ENCODE results near the gene DPYSL3. TPM values are rescaled to one million over a fixed set of nuclear protein-coding genes. Genes with fewer than 3 reads are reported as not detected.

Gene DPYSL3
- total RNA-seq, 1 experiment from 2014 or later, result 8.9 TPM

- no peak for DNase-seq (ENCODE audit: unreplicated experiment)
- intact Hi-C loops (cut with micrococcal nuclease), result no loop called here
- Mint-ChIP-seq H3K4me3 (ENCODE audit: unreplicated experiment) (no peak overlapping the region), H3K9me3 (ENCODE audit: unreplicated experiment) (no peaks in the 10 kb centered on the region), H3K27me3 (ENCODE audit: insufficient read depth, unreplicated experiment) (no peaks in the 10 kb centered on the region), H3K4me1 (ENCODE audit: insufficient read depth, unreplicated experiment) (peaks cover 37% of the 10 kb centered on the region), H3K36me3 (ENCODE audit: insufficient read depth, unreplicated experiment) (no peaks in the 10 kb centered on the region), H3K27ac (ENCODE audit: low read depth, unreplicated experiment) (no peak overlapping the region)
- CTCF ChIA-PET, result interaction anchor here (0.6 to 4.2 kb wide), 5 partner anchors 8 to 90 kb away, joined by 3 to 30 read pairs (median 4); no protein-coding TSS in a partner anchor
- TF ChIP-seq CTCF (IDR thresholded peaks at IDR 0.05; ENCODE audit: unreplicated experiment), result no peak
- POLR2A ChIA-PET, result interaction anchor here (0.9 kb wide), 1 partner anchor 9 kb away, joined by 4 read pairs; no protein-coding TSS in a partner anchor
- BruUV-seq (replicated peaks), result no TSS peak
These were observed 28.4 kb upstream of the DPYSL3 start for GRCh38 chr5:147538236-147538635.

- CTCF ChIA-PET, result no interaction called here
- no peaks in the 10 kb centered on the region for H3K36me3 Mint-ChIP-seq (ENCODE audit: insufficient read depth, unreplicated experiment)
- H3K4me1 Mint-ChIP-seq (ENCODE audit: insufficient read depth, unreplicated experiment), result peaks cover 53% of the 10 kb centered on the region
- no peaks in the 10 kb centered on the region for H3K27me3 Mint-ChIP-seq (ENCODE audit: insufficient read depth, unreplicated experiment)
- POLR2A ChIA-PET, result no interaction called here
- no peak for TF ChIP-seq CTCF (IDR thresholded peaks at IDR 0.05; ENCODE audit: unreplicated experiment)
- intact Hi-C loops (cut with micrococcal nuclease), result no loop called here
- H3K4me3 Mint-ChIP-seq (ENCODE audit: unreplicated experiment), result no peak overlapping the region
- DNase-seq (ENCODE audit: unreplicated experiment), result peak; percentile 44
- no TSS peak for BruUV-seq (replicated peaks)
- no peak overlapping the region for H3K27ac Mint-ChIP-seq (ENCODE audit: low read depth, unreplicated experiment)
- H3K9me3 Mint-ChIP-seq (ENCODE audit: unreplicated experiment), result no peaks in the 10 kb centered on the region
These were observed 24.5 kb upstream of the DPYSL3 start for GRCh38 chr5:147534172-147534951.

GRCh38 chr5:147532156-147532555 is 22.3 kb upstream of the DPYSL3 start:
- Mint-ChIP-seq H3K36me3 (ENCODE audit: insufficient read depth, unreplicated experiment) (no peaks in the 10 kb centered on the region), H3K27me3 (ENCODE audit: insufficient read depth, unreplicated experiment) (no peaks in the 10 kb centered on the region), H3K27ac (ENCODE audit: low read depth, unreplicated experiment) (no peak overlapping the region), H3K4me1 (ENCODE audit: insufficient read depth, unreplicated experiment) (peaks cover 41% of the 10 kb centered on the region), H3K4me3 (ENCODE audit: unreplicated experiment) (no peak overlapping the region), H3K9me3 (ENCODE audit: unreplicated experiment) (no peaks in the 10 kb centered on the region)
- DNase-seq (ENCODE audit: unreplicated experiment), result no peak
- TF ChIP-seq CTCF (IDR thresholded peaks at IDR 0.05; ENCODE audit: unreplicated experiment), result no peak
- ChIA-PET POLR2A (no interaction called here), CTCF (interaction anchor here (0.6 to 1.9 kb wide), 6 partner anchors 26 to 140 kb away, joined by 4 to 10 read pairs (median 5); no protein-coding TSS in a partner anchor)
- BruUV-seq (replicated peaks), result no TSS peak
- intact Hi-C loops (cut with micrococcal nuclease), result no loop called here

GRCh38 chr5:147530530-147531389 is 20.9 kb upstream of the DPYSL3 start:
- Mint-ChIP-seq H3K9me3 (ENCODE audit: unreplicated experiment) (no peaks in the 10 kb centered on the region), H3K4me3 (ENCODE audit: unreplicated experiment) (peak overlapping the region; percentile 45), H3K4me1 (ENCODE audit: insufficient read depth, unreplicated experiment) (peaks cover 33% of the 10 kb centered on the region), H3K27ac (ENCODE audit: low read depth, unreplicated experiment) (peak overlapping the region; percentile 33), H3K36me3 (ENCODE audit: insufficient read depth, unreplicated experiment) (no peaks in the 10 kb centered on the region), H3K27me3 (ENCODE audit: insufficient read depth, unreplicated experiment) (no peaks in the 10 kb centered on the region)
- no TSS peak for BruUV-seq (replicated peaks)
- peak; percentile 95 for DNase-seq (ENCODE audit: unreplicated experiment)
- CTCF ChIA-PET, result interaction anchor here (0.6 to 5.9 kb wide), 8 partner anchors 10 to 959 kb away, joined by 3 to 30 read pairs (median 4); no protein-coding TSS in a partner anchor
- POLR2A ChIA-PET, result interaction anchor here (0.9 to 1.2 kb wide), 3 partner anchors 10 to 37 kb away, joined by 3 to 7 read pairs (median 3); partner anchors contain the start of gene DPYSL3
- no peak for TF ChIP-seq CTCF (IDR thresholded peaks at IDR 0.05; ENCODE audit: unreplicated experiment)
- intact Hi-C loops (cut with micrococcal nuclease), result no loop called here
